Mammary epithelial cell (primary cell): ENCODE data around the gene GALNS.

Source experiments
- EZH2 ChIP-seq: IDR thresholded peaks from 2 replicates; pipeline ENCODE4 v1.6.1; 2012; ENCODE audit warnings: low read length, inconsistent platforms, borderline replicate concordance
- TF ChIP-seq, protein P1 (sequence below), 2 donors: IDR thresholded peaks in 1 of 2; conservative IDR thresholded peaks in 1 of 2; 2 replicates each; pipeline ENCODE4 v1.5.1; 2011 to 2012; ENCODE audit warnings: inconsistent platforms in 2 of 2, low read length in 2 of 2, mild to moderate bottlenecking in 2 of 2, control low read depth in 1 of 2, low read depth in 1 of 2; ENCODE audit not compliant: insufficient read depth in 1 of 2; ENCODE audit errors: extremely low read depth in 1 of 2

DNA sequence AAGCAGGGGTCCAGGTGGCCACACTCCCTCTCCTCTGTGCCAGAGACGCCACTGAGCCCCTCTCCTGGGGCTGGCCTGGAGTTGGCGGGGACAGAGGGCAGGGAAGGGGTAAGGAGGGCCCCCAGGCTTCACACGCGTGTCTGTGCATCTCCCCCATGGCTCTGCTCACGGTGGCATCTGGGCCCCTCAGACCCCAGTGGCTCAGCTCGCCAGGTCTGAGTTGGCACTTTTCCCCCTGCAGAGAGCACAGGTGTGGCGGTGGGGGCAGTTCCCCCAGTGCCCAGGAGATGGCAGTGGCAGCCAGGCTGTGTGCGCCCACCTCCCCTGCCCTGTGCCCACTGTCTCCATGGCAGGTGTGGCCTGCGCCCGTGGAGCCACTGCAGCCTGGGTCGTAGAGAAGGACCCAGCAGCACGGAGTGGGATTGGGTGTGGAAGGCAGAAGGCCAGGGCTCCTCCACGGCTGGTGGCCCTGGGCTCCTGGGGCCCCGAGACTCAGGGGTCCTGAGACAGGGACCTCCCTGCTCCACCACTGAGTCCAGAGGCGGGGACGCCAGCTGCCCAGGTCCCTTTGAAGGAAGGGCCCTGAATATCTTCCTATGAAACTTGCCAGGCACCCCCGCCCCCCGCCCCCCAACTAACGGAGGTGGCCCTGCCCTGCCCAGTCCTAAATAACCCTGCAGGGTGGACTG, 40.7 kb downstream of the GALNS start:
- TF ChIP-seq, protein P1, sequence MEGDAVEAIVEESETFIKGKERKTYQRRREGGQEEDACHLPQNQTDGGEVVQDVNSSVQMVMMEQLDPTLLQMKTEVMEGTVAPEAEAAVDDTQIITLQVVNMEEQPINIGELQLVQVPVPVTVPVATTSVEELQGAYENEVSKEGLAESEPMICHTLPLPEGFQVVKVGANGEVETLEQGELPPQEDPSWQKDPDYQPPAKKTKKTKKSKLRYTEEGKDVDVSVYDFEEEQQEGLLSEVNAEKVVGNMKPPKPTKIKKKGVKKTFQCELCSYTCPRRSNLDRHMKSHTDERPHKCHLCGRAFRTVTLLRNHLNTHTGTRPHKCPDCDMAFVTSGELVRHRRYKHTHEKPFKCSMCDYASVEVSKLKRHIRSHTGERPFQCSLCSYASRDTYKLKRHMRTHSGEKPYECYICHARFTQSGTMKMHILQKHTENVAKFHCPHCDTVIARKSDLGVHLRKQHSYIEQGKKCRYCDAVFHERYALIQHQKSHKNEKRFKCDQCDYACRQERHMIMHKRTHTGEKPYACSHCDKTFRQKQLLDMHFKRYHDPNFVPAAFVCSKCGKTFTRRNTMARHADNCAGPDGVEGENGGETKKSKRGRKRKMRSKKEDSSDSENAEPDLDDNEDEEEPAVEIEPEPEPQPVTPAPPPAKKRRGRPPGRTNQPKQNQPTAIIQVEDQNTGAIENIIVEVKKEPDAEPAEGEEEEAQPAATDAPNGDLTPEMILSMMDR (conservative IDR thresholded peaks at IDR 0.05 in 1 of 2, IDR thresholded peaks at IDR 0.05 in 1 of 2; ENCODE audit: extremely low read depth in 1 of 2, insufficient read depth in 1 of 2, low read depth in 1 of 2, low read length in 2 of 2): peak; percentile 76 to 85
- TF ChIP-seq EZH2: no peak
